ENCODE data around the gene MRPL12. TPM values are rescaled to one million over a fixed set of nuclear protein-coding genes. Genes with fewer than 3 reads are reported as not detected.

Gene MRPL12
- total and polyA plus RNA-seq, 2 of the 8 experiments (the other 6 are each of a cell fraction or from before 2014, with no cell fraction given): 120 to 141 TPM

DNA sequence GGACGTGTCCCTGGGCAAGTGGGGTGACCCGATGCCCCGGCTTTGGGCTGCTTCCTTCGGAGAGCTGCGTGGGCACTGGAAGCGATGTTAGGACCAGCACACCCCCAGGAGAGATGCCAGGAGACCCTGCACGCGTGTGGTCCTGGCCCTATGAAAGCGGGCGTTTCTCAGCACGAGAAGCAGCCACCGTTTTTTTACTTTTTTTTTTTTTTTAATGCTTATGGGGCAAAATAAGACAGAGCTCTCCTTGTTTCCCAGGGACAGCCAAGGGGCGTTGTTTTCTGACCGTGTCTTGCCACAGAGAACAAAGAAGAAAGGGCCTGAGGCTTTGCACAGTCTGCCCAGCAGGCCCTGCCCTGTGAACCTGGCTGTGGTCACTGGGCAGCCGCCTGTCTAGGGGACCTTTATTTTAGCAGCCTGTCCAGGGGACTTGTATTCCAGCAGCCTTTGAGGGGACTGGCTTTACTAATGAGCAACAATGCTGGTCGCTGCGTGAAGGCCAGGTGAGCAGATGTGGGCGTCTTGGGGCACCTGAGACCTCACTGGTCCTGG is 9.9 kb downstream of the MRPL12 start (continued):
- TF ChIP-seq, protein P1, sequence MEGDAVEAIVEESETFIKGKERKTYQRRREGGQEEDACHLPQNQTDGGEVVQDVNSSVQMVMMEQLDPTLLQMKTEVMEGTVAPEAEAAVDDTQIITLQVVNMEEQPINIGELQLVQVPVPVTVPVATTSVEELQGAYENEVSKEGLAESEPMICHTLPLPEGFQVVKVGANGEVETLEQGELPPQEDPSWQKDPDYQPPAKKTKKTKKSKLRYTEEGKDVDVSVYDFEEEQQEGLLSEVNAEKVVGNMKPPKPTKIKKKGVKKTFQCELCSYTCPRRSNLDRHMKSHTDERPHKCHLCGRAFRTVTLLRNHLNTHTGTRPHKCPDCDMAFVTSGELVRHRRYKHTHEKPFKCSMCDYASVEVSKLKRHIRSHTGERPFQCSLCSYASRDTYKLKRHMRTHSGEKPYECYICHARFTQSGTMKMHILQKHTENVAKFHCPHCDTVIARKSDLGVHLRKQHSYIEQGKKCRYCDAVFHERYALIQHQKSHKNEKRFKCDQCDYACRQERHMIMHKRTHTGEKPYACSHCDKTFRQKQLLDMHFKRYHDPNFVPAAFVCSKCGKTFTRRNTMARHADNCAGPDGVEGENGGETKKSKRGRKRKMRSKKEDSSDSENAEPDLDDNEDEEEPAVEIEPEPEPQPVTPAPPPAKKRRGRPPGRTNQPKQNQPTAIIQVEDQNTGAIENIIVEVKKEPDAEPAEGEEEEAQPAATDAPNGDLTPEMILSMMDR (IDR thresholded peaks at IDR 0.05; ENCODE audit: control extremely low read depth in 1 of 3, insufficient read depth in 1 of 3, low read depth in 1 of 3, low read length in 3 of 3): no peak
- TF ChIP-seq RNF2 (IDR thresholded peaks at IDR 0.05; ENCODE audit: borderline replicate concordance, low read depth, low read length, missing control alignments, poor library complexity, severe bottlenecking) (no peak), RXRA (IDR thresholded peaks at IDR 0.05; ENCODE audit: insufficient read depth, low read depth, low read length) (no peak), SP1 (IDR thresholded peaks at IDR 0.05; ENCODE audit: low read depth, low read length) (no peak), KDM1A (IDR thresholded peaks at IDR 0.05; ENCODE audit: borderline replicate concordance, low read length) (no peak), CBX8 (IDR thresholded peaks at IDR 0.05; ENCODE audit: borderline replicate concordance, low read depth, low read length) (no peak), TCF12 (IDR thresholded peaks at IDR 0.05; ENCODE audit: low read depth, low read length) (no peak), ATF3 (IDR thresholded peaks at IDR 0.05; ENCODE audit: insufficient read depth, low read depth, low read length) (no peak)
